ENCODE data around the gene CLPTM1.

GRCh38 chr19:44930088-44930487 lies 25.1 kb upstream of the CLPTM1 start:
- TF ChIP-seq CTCF (conservative IDR thresholded peaks at IDR 0.05; ENCODE audit: low read depth, low read length) (no peak), EZH2 (IDR thresholded peaks at IDR 0.05; ENCODE audit: borderline replicate concordance, low read depth, low read length, poor library complexity, severe bottlenecking) (no peak)

Data from A673 (cell line).